Lung microvascular endothelial cell (primary cell): Measurements from ENCODE around the gene RNF115. TPM values are rescaled to one million over a fixed set of nuclear protein-coding genes. Genes with fewer than 3 reads are reported as not detected.
A peak's percentile ranks its signal among the peaks of the same experiment; 100 is the strongest.
"Not testable (repeated sequence)": the region's sequence is repeated elsewhere in the genome, so short reads cannot be mapped to it uniquely, and the experiment has no call there.

ENCODE experiments used
- DNase-seq, 2 donors: peaks; one replicate each; pipeline versions ENCODE4 v3.0.0 to v3.0.0-alpha.2; 2010; ENCODE audit warnings: low read depth in 2 of 2
- total RNA-seq: library from RNA; depleted of rRNA; stranded (reverse); fragments of >200 nt; gene quantifications from 2 replicates; pipeline ENCODE4 v1.2.1, GENCODE V29; 2014

The RNF115 gene
- total RNA-seq, 1 donor from 2014 or later = 9.5 TPM

DNA sequence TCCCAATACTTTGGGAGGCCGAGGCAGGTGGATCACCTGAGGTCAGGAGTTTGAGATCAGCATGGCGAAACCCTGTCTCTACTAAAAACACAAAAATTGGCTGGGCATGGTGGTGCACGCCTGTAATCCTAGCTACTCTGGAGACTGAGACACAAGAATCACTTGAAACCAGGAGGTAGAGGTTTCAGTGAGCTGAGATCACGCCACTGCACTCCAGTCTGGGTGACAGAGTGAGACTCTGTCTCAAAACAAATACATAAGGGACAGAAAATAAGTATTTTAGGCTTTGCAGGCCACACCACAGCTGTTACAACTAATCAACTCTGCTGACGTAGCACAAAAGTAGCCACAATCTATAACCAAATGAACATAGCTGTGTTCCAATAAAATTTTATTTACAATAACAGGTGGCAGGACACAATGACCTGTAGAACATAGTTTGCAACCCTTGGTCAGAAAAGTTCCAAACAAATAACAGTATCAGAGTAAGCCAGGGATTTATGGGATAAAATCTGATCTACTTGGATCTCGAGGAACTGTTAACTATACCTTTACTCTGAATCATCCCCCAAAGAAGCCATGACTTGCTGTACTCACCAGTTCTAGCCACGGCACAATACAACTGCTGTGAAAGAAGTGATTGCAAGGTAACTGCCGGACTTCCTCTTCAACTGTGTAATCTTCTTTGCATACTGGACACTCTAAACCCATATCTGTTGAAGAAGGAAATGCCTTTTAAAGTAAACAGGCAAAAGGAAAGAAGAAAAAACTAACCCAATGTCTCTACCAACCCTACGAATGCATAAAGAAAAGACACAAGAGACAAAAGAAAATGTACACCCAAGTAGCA is 76.3 kb downstream of the RNF115 start:
- DNase-seq = no peak

DNA sequence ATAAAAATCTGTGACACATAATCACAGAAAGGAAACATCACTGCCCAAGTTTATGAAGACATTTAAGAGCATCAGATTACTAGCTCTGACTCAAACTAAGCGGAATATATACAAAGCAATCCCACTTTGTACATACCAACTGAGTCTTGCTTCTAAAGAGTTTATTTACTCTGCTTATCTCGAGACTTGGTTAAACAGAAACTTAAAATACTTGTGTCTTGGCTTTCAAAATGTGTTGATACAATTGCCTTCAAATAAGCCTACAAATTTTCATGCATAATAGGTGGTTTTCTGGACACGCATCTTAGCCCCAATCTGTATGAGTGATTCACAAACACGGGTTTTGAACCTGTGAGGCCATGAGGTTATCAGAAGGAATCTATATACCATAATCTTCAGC is 83.6 kb downstream of the RNF115 start:
- peak in 1 of 2 donors; percentile 61 for DNase-seq

DNA sequence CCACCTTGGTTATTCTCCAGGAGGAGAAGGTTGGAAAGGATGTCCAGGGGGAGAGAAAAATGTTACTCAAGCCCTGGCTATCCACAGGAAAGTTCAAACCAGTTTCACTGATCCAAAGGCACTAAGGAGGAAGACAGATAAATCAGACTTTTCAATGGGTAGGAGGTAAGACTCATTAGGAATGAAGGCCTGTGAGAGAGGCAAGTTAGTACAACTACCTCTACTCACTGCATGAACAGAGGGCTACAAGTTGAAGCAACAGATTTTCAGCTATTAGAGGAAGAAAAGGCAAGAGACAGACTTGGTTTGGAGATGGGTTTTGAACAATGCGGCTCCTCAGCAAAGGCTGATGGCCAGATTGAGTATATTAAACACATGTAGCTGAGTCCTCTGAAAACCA is 87.7 kb downstream of the RNF115 start:
- DNase-seq = no peak

DNA sequence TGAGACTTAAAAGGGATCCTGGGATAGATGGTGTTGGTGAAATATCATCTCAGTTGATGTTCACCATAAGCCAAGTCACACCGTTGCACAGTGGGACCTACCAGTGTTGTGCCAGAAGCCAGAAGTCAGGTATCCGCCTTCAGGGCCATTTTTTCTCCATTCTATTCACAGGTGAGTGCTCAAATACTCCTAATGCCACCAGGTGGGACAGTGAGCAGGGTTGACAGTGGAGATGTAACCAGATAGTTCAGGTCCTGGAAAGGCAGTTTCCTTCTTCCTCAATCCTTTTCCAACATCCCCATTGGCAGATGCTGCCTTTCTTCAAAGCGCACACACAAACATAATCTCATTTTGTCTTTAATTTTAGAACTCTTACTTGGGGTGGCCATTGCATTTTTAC is 93.0 kb downstream of the RNF115 start:
- no peak for DNase-seq

DNA sequence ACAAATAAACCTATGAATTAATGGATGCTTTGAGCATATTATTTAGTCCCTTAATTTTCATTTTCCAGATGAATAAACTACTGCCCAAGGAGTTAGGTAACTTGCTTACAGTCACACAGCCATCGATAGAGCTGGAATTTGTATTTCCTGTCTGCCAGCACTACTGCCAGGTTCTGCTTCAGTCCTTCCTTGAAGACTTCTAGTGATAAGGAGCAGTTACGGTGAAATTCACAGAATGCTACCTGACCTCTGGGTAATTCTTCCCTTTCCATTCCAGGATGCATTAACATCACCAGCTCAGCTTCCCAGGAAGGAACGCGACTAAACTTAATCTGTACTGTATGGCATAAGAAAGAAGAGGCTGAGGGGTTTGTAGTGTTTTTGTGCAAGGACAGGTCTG is 93.4 kb downstream of the RNF115 start:
- DNase-seq = no peak

DNA sequence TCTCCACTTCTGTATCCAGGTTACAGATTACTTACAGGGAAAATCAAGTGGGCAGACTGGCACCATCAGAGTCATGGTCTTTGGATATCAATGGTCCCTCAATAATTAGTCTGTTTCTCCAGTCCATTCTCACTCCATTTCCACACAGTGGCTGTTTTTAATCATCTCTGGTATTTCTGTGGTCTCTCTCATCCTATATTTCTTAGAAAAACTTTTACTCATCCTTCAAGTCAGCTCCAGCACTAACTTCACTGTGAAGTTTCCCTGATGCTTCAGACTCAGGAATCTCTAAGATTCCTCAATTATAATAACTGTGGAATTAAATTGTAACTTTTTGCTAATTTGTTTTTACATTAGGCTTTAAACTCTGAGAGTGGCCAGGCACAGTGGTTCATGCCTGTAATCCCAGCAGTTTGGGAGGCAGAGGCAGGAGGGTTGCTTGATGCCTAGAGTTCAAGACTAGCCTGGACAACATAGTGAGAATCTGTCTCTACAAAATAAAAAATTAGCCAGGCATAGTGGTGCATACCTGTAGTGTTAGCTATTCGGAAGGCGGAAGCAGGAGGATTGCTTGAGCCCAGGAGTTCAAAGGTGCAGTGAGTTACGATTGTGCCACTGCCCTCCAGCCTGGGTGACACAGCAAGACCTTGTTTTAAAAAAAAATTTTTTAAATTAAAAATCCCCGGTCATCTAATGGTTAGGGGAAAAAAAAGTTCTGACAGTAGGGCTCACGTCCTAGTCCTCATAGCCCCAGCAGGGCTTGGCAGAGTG is 94.0 kb downstream of the RNF115 start:
- no peak for DNase-seq

DNA sequence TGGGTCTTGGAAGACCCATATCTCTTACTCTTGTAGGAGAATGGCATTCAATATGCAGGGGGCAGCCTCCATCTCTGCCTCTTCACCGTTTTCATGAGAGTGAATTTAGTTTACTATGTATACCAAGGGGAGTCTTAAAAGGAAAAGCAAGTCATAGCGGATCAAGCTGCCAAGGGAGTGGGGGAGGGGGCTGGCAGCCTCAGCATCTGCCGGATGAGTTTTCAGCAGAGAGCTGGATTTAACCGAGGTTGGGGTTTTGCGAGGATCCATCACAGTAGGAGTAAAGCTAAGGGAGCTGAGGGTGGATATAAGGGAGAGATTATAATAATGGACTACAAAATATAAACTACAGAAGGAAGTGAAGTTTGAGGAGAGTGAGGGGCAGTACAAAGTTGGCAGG is 94.7 kb downstream of the RNF115 start:
- no peak for DNase-seq

DNA sequence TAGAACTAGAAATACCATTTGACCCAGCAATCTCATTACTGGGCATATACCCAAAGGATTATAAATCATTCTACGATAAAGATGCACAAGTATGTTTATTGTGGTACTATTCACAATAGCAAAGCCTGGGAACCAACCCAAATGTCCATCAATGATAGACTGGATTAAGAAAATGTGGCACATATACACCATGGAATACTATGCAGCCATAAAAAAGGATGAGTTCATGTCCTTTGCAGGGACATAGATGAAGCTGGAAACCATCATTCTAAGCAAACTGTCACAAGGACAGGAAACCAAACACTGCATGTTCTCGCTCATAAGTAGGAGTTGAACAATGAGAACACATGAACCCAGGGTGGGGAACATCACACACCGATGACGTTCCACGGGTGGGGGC is 97.7 kb downstream of the RNF115 start:
- DNase-seq = not testable (repeated sequence)

DNA sequence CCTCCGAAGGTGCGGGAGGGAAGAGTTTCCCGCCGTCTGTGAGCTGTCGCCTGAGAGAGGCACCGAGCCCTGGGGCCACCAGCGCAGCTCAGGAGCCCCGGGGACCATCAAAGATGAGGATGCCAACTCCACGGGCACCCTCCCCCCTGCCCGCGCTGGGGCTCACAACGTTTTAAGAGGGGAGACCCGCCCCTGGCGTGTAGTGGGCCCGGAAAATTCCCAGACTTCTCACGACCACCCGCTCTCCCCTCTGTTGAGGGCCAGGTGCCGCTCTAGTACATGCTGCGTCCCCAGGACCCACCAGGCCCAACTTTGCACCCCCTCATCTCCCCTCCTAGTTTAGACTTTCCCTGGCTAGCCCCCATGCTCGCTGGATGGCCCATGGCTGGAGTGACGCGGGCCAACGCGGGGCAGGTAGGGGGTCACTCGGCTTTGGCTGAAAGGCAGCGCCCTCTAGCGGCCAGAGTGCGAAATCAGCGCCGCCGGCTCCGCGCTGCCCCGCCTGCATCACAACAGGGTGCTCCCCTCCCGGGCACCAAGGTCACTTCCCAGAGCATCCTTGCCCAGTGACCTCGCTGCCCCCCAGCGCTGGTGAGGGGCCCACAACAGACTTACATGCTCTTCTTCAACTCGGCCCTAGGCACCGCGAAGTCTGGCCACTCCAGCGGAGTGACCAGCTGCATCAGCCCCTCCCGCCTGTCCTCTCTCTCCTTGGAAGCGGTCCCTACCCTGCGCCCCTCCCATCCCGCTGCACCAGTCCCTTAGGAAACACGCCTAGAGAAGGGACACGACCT is 102.8 kb downstream of the RNF115 start:
- DNase-seq = peak; percentile 48 to 65

DNA sequence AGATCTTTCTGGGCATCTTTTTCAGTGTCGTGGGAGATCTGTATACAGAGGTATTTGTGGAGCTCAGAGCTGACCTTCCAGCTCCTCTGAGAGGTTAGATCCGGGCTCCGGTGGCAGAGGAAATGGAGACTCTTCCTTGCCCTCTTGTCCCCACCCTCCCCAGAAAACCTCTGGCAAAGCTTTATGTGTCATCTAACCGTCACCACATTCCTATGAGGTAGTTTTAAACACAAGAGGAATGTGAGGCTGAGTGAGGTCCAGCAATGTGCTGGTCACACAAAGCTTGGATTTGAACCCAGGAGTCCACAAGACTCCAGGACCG is 103.4 kb downstream of the RNF115 start:
- DNase-seq = peak in 1 of 2 donors; percentile 35

DNA sequence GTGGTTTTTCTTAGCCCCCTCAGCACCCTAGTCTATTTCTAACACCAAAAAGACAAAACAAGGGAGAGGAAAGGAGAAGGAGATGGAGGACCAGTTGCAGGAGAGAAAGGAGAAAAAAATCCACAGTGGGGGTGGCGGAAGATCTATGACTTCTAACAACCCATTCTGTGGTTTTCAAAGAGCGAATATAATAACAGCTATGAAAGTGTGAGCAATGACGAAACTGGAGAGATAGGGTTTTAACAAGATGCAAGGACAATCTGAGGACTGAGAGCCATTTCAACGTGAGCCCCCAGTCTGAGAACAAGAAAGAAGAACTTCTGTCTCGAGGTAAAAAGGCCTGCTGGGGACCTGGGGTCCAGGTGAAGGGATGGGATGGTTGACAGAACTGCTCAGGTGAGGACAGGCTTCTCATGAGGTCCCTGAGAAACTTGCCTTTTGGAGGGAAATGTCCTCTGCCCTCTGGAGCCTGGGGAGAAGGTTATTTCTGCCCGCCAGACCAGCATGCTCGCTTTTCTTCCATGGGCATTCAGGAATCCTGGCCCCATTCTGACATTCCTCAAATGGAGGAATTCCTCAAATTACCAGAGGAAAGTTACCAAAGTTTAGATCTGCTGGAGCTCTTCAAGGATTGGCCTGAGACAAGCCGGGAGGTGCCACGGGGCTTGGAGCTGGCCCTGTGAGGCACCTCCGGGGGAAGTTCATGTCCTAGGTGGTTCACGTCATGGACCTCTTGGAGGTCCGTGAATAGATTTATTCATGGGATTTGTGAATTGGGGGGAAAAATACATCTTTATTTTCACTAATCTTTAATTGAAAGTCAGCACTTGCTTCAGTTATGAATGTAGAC is 104.4 kb downstream of the RNF115 start, which contains the start of gene CD160:
Gene CD160 (plus strand): TSS at position 270 of the 850 bp plus-strand sequence. CDS start 8,829 bp downstream, outside the sequence.
- no peak for DNase-seq

DNA sequence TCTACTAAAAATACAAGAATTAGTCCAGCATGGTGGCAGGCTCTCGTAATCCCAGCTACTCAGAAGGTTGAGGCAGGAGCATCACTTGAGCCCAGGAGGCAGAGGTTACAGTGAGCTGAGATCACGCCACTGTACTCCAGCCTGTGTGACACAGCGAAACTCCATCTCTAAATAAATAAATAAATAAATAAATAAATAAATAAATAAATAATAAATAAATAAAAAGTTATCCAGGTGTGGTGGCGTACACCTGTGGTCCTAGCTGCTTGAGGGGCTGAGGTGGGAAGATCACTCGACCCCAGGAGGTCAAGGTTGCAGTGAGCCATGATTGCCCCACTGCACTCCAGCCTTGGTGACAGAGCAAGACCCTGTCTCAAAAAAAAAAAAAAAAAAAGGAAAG is 105.4 kb downstream of the RNF115 start:
- DNase-seq = not testable (repeated sequence)

DNA sequence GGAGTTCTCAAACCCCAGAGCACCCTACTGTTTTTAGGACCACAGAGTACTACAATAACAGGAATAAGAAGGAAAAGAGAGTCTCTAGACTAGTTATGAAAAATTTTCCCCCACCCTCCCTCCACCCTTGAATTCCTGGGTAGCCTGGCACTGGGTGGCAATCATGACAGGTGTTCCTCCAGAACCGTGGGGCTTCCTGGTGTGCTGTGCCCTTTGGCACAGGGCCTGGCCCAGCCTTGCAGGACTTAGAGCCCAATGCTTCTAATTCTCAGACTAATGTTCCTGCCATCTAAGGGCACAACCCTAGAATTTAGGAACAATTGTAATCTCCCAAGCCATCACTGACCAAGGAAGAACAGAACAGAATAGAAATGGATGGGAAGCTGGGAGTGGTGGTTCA is 106.1 kb downstream of the RNF115 start:
- DNase-seq = no peak

DNA sequence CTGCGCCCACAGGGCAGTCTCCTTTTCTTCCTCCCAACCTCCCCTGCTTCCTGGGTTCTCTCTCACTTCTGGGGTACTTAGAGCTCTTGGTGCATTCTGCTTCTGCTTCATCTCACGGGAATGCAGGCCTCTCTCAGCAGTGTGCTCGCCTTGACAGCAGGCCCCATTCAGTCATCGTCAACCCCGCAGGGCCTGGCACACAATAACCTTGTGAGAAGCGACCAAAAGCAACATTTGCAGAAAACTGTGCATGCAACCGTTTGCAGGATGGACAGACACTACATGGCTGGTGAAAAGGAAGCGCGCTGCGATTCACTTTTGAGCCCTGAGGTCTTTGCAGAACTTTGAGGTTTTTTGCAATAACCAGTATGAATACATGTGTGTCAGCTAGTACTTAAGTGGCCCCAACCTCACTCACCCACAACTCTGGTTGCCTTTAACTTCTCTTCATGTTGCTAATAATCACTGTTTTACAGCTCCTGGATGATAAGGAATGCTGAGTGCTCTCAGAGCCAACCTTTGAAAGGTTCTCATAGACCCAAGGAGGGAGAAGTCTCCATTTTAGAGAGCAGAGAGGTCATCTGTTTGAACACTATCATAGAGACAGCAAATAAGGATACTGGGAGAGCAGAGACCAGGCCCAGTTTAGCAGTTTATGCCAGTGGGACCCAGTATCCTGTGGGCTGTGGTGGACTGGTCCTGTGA is 107.1 kb downstream of the RNF115 start:
- DNase-seq = no peak

DNA sequence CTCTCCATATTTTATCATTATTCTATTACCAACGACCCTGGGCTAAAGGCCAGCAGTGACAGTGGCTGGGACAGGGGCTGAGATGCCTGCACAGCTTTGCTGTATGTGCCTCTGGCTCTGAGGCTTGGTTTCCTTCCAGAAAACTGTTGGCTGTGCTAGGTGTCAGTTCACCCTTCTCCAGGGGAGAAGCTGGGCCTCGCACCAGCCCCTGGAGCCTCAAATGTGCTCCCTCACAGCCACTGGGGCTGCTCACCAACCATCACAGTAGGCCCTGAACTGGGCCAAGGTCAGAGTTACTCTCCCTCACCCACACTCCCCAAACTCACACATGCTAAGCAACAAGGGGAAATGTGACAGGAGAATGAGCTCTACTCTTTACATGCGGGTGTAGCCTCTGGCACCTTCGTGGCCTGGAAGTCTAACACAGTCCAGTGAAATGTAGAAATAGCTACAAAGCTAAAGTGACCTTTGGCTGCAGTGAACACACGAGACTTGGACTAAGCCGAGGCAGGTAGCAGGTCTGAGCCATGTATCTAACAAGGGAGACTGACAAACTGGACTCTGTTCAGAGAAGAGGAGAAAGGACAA is 109.3 kb downstream of the RNF115 start:
- DNase-seq = no peak

DNA sequence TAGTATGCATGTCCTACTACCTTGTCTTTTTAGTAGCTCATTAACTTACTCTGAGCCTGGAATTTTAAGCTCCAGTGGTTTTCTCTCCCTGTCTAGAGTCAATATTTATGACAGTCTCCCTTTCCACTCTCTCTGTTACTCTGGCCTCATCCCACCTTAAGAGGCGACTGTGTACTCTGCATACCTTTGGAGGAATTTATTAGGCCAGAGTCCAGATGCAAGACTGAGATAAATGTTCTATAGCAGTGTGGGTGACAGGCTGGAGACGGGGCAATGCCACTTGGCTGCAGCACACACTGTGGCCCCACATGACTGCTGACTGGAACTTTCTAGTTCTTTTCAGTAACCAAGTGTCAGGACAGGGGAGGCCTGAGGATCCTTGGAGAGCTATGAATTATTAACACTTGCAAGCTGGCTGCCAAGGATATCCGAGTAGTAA is 112.7 kb downstream of the RNF115 start:
- DNase-seq = no peak

DNA sequence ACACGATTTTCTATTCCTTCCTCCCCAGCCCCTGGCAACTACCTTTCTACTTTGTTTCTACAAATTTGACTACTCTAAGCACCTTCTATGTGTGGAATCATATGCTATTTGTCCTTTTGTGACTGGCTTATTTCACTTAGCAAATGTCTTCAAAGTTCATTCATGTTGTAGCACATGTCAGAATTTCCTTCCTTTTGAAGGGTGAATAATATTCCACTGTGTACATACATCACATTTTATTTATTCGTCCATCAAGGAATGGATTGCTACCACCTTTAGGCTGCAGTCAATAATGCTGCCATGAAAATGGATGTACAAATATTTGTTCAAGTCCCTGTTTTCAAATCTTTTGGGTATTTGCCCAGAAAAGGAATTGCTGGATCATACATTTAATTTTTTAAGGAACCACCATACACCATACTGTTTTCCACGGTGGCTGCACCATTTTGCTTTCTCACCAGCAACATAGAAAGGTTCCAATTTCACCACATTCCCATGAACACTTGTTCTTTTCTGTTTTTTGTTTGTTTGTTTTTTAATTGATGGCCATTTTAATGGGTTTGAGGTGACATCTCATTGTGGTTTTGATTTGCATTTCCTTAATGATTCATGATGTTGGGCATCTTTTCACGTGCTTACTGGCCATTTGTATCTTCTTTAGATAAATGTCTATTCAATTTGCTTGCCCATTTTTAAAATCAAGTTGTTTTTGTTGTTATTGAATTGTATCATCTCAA is 113.4 kb downstream of the RNF115 start:
- DNase-seq = no peak

DNA sequence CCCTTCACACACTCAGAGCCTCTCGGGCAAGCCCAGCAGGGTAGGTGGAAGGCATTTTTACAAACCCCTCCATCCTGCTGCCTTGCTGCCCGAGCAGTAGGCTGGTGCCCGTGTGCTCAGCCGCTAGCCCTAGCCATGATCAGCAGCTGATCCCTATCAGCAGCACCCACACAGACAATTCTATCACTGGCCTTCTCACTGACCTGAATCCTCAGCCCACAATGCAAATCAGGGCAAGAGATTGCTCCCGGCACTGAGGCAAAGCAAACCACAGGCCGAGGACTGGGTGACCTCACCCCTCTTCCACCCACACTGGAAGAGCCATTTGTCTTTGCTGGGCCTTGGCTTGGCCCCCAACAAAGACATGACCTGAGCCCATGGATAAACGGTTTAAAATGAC is 115.8 kb downstream of the RNF115 start:
- DNase-seq = no peak

DNA sequence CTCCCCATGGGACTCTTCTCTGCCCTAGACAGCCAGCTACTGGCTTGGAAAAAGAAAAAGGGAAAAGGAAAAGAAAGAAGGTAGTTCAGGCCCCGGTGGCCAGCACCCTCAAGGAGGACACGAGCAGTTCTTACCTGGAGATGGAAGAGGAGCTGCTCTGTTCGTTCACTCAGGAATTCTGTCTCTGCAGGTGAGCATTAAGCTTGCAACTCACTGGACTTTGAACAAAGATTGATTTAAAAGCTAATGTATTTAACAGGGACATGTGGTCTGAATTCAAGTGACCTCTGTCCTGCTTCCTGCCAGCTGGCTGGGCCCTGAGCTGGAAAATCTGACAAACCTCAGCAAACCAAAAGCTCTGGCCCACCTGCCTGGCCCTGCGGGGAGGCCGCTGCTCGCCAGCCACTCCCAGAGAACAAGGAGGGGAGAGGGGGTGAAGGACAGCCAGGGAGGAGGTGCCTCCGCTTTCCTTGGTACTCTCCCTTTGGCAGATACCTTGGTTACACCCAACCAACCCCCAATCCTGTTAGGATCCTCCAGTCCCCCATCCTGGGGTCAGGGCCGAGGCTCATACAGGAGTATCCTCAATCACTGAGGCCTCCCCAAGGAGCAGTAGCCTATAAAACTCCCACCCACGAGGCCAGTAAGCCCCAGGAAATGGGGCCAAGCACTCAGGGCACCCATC is 116.6 kb downstream of the RNF115 start, which contains the start of gene PDZK1:
Gene PDZK1 (minus strand): TSS at position 186 of the 685 bp plus-strand sequence. CDS start 19,347 bp downstream, outside the sequence.
- peak in 1 of 2 donors; percentile 40 for DNase-seq
